K562 (cell line): ENCODE data around the gene CD3D. TPM values are rescaled to one million over a fixed set of nuclear protein-coding genes. Genes with fewer than 3 reads are reported as not detected.

ENCODE experiments used
- BDP1 ChIP-seq: IDR thresholded peaks from 3 replicates; pipeline ENCODE4 v1.6.1; 2011; ENCODE audit not compliant: insufficient read length, insufficient read depth
- BMI1 ChIP-seq: fragments of 150-350 bp; IDR thresholded peaks from 2 replicates; pipeline ENCODE4 v1.6.1; 2014; ENCODE audit warnings: low read length
- CAMTA2 ChIP-seq: fragments of 250-450 bp; sonication (Bioruptor Pico); conservative IDR thresholded peaks from 2 replicates; pipeline ENCODE4 v1.5.1; 2022
- CBX8 ChIP-seq: fragments of 200-600 bp; sonication (generic); IDR thresholded peaks from 2 replicates; pipeline ENCODE4 v1.6.1; 2012; ENCODE audit warnings: borderline replicate concordance, mixed run types, low read depth, mild to moderate bottlenecking, moderate library complexity, mixed read lengths, low read length, control low read depth, inconsistent platforms; ENCODE audit not compliant: poor library complexity, severe bottlenecking; ENCODE audit errors: extremely low read depth
- CHCHD3 ChIP-seq: fragments of 250-450 bp; sonication (Bioruptor Pico); IDR thresholded peaks from 2 replicates; pipeline ENCODE4 v2.1.2; 2022; ENCODE audit warnings: mild to moderate bottlenecking
- ESRRA ChIP-seq: fragments of 450-650 bp; IDR thresholded peaks from 2 replicates; pipeline ENCODE4 v1.6.1; 2014; ENCODE audit warnings: low read depth, mild to moderate bottlenecking, moderate library complexity, borderline replicate concordance
- GABPB2 ChIP-seq: fragments of 250-450 bp; sonication (Bioruptor Pico); conservative IDR thresholded peaks from 2 replicates; pipeline ENCODE4 v1.5.1; 2021; ENCODE audit warnings: mild to moderate bottlenecking
- GATAD2B ChIP-seq: fragments of 450-650 bp; IDR thresholded peaks from 2 replicates; pipeline ENCODE4 v1.6.1; 2017; ENCODE audit warnings: mild to moderate bottlenecking, borderline replicate concordance
- HMG20B ChIP-seq: fragments of 250-450 bp; sonication (Bioruptor Pico); IDR thresholded peaks from 2 replicates; pipeline ENCODE4 v1.5.0; 2021; ENCODE audit warnings: mild to moderate bottlenecking
- KDM2B ChIP-seq: fragments of 250-450 bp; sonication (Bioruptor Pico); IDR thresholded peaks from 2 replicates; pipeline ENCODE4 v1.8.0; 2021; ENCODE audit warnings: mild to moderate bottlenecking, moderate library complexity
- KLF13 ChIP-seq: fragments of 450-650 bp; IDR thresholded peaks from 2 replicates; pipeline ENCODE4 v1.6.1; 2016; ENCODE audit warnings: missing genetic modification characterization, low read depth, mild to moderate bottlenecking, missing compliant biosample characterization, moderate library complexity, borderline replicate concordance
- MEF2A ChIP-seq: IDR thresholded peaks from 2 replicates; pipeline ENCODE4 v1.6.1; 2011; ENCODE audit warnings: low read depth, mild to moderate bottlenecking, low read length, moderate library complexity; ENCODE audit not compliant: control insufficient read depth
- MXI1 ChIP-seq: IDR thresholded peaks from 2 replicates; pipeline ENCODE4 v1.6.1; 2011; ENCODE audit warnings: low read depth, mild to moderate bottlenecking, improper control_type of control experiment, low read length
- NBN ChIP-seq: fragments of 450-650 bp; IDR thresholded peaks from 2 replicates; pipeline ENCODE4 v1.6.1; 2016; ENCODE audit warnings: low read depth, mild to moderate bottlenecking
- NCOA1 ChIP-seq: fragments of 450-650 bp; IDR thresholded peaks from 2 replicates; pipeline ENCODE4 v1.6.1; 2016; ENCODE audit warnings: low read depth
- PHB2 ChIP-seq: fragments of 450-650 bp; IDR thresholded peaks from 2 replicates; pipeline ENCODE4 v1.6.1; 2017; ENCODE audit warnings: low read depth
- POLR2G ChIP-seq: fragments of 200-400 bp; formaldehyde crosslinking; IDR thresholded peaks from 2 replicates; pipeline ENCODE4 v1.6.1; 2017; ENCODE audit warnings: low read depth, mild to moderate bottlenecking, antibody characterized with exemption, low read length, moderate library complexity
- RB1 ChIP-seq: fragments of 450-650 bp; IDR thresholded peaks from 2 replicates; pipeline ENCODE4 v1.6.1; 2017; ENCODE audit warnings: low read depth, mild to moderate bottlenecking
- RBM34 ChIP-seq: fragments of 200-400 bp; formaldehyde crosslinking; IDR thresholded peaks from 2 replicates; pipeline ENCODE4 v1.6.1; 2018; ENCODE audit warnings: low read length, borderline replicate concordance; ENCODE audit not compliant: insufficient read depth
- RFX1 ChIP-seq: fragments of 450-650 bp; IDR thresholded peaks from 2 replicates; pipeline ENCODE4 v1.6.1; 2016; ENCODE audit warnings: mild to moderate bottlenecking, moderate library complexity
- SMARCE1 ChIP-seq: fragments of 450-650 bp; IDR thresholded peaks from 2 replicates; pipeline ENCODE4 v1.7.1; 2016; ENCODE audit warnings: mild to moderate bottlenecking
- SREBF2 ChIP-seq: sonication (generic); formaldehyde crosslinking; IDR thresholded peaks from 2 replicates; pipeline ENCODE4 v1.4.0; 2020; ENCODE audit warnings: mild to moderate bottlenecking, missing genetic modification reagents
- SUPT5H ChIP-seq: fragments of 450-650 bp; IDR thresholded peaks from 2 replicates; pipeline ENCODE4 v1.6.1; 2016
- ZNF217 ChIP-seq: sonication (generic); formaldehyde crosslinking; IDR thresholded peaks from 2 replicates; pipeline ENCODE4 v1.8.0; 2022; ENCODE audit warnings: mild to moderate bottlenecking, missing genetic modification reagents
- ZNF384 ChIP-seq: IDR thresholded peaks from 2 replicates; pipeline ENCODE4 v1.6.1; 2012; ENCODE audit warnings: low read depth, low read length, improper control_type of control experiment
- ZNF507 ChIP-seq: conservative IDR thresholded peaks from 2 replicates; pipeline ENCODE4 v1.6.1; 2017; ENCODE audit warnings: missing genetic modification characterization, missing compliant biosample characterization
- polyA plus RNA-seq, 8 experiments: library from polyadenylated mRNA; depleted of rRNA in 4 of 8; stranded (reverse) in 5 of 8; unstranded in 3 of 8; fragments of >200 nt; fragmentation: Nextera tagmentation in 2 of 8; fragmentation: Illumina TruSeq in 1 of 8; extraction: Ambion mirVana in 2 of 8; extraction: Trizol in 1 of 8; gene quantifications; 2 replicates each; pipeline versions ENCODE4 v1.2.1 to v1.2.3, GENCODE V29; 2011 to 2014; ENCODE audit warnings: inconsistent platforms in 1 of 8, missing spikeins in 1 of 8
- total RNA-seq, 7 experiments: library from RNA; depleted of rRNA in 6 of 7; stranded (reverse); fragments of >200 nt in 6 of 7; fragmentation: Illumina TruSeq in 2 of 7; extraction: Trizol in 2 of 7; gene quantifications; 2 replicates each; pipeline versions ENCODE4 v1.2.1 to v1.2.3, GENCODE V29; 2011 to 2021; ENCODE audit warnings: low replicate concordance in 1 of 7
- TF ChIP-seq, protein P1 (sequence below): fragments of 250-450 bp; sonication (Bioruptor Pico); IDR thresholded peaks from 2 replicates; pipeline ENCODE4 v1.4.0; 2020; ENCODE audit warnings: mild to moderate bottlenecking
- TF ChIP-seq, protein P2 (sequence below): fragments of 250-450 bp; sonication (Bioruptor Pico); IDR thresholded peaks from 2 replicates; pipeline ENCODE4 v1.4.0; 2020; ENCODE audit warnings: mild to moderate bottlenecking, moderate library complexity

The CD3D gene
- total and polyA plus RNA-seq, 9 of the 15 experiments (the other 6 are each of a cell fraction or from before 2014, with no cell fraction given): 36.2 to 238 (median 67.1) TPM

DNA sequence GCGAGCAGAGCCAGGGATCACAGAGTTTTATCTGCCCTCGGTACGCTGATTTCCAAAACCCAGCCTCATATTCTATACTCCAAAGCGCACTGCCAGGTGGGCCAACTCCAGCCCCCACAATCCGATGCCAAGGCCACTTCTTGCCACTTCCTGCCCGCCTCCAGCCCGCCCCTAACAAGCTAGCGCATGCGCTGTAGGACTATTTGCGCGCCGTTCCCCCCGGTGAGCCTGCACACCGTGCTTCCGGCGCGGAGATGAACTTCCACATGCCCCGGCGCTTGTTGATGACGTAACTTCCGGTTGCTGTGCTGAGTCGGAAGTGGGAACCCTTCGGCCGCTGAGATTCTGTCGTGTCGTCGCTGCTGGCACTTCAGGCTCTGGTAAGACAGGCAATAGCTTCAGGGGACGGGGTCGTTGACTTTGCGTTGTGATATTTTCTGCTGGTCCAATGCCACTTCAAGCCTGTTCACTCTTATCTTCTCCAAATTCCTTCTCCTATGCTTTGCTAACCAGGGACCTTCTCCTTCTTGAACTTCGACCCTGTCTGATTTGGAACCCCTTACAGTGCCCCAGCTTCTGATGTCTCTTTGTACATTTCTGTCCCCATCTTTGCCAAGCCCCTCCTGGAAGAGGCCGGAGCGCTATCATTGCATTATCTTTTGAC is 16.9 kb upstream of the CD3D start, which contains the start of gene UBE4A (continued):
- TF ChIP-seq KDM2B (no peak), RB1 (0 out of 2 replicates have a peak, but pooled peaks have one; percentile 59), CBX8 (no peak), HMG20B (CRISPR knock-in tag) (no peak), ZNF384 (no peak), SMARCE1 (no peak), KLF13 (no peak), CHCHD3 (no peak), BDP1 (no peak), POLR2G (peak; percentile 88), ZNF507 (tag) (no peak), CAMTA2 (CRISPR knock-in tag) (no peak), BMI1 (no peak), GATAD2B (0 out of 2 replicates have a peak, but pooled peaks have one; percentile 31), RFX1 (no peak), MXI1 (no peak), PHB2 (no peak), SREBF2 (no peak), NCOA1 (peak; percentile 52; the same call in 1 of the 2 replicates), NBN (peak; percentile 84), MEF2A (no peak), SUPT5H (peak; percentile 90), RBM34 (no peak), ESRRA (peak; percentile 20; the same call in 1 of the 2 replicates), ZNF217 (CRISPR knock-in tag) (no peak), GABPB2 (no peak)
- TF ChIP-seq, protein P1, sequence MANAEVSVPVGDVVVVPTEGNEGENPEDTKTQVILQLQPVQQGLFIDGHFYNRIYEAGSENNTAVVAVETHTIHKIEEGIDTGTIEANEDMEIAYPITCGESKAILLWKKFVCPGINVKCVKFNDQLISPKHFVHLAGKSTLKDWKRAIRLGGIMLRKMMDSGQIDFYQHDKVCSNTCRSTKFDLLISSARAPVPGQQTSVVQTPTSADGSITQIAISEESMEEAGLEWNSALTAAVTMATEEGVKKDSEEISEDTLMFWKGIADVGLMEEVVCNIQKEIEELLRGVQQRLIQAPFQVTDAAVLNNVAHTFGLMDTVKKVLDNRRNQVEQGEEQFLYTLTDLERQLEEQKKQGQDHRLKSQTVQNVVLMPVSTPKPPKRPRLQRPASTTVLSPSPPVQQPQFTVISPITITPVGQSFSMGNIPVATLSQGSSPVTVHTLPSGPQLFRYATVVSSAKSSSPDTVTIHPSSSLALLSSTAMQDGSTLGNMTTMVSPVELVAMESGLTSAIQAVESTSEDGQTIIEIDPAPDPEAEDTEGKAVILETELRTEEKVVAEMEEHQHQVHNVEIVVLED (CRISPR knock-in tag): no peak
- TF ChIP-seq, protein P2, sequence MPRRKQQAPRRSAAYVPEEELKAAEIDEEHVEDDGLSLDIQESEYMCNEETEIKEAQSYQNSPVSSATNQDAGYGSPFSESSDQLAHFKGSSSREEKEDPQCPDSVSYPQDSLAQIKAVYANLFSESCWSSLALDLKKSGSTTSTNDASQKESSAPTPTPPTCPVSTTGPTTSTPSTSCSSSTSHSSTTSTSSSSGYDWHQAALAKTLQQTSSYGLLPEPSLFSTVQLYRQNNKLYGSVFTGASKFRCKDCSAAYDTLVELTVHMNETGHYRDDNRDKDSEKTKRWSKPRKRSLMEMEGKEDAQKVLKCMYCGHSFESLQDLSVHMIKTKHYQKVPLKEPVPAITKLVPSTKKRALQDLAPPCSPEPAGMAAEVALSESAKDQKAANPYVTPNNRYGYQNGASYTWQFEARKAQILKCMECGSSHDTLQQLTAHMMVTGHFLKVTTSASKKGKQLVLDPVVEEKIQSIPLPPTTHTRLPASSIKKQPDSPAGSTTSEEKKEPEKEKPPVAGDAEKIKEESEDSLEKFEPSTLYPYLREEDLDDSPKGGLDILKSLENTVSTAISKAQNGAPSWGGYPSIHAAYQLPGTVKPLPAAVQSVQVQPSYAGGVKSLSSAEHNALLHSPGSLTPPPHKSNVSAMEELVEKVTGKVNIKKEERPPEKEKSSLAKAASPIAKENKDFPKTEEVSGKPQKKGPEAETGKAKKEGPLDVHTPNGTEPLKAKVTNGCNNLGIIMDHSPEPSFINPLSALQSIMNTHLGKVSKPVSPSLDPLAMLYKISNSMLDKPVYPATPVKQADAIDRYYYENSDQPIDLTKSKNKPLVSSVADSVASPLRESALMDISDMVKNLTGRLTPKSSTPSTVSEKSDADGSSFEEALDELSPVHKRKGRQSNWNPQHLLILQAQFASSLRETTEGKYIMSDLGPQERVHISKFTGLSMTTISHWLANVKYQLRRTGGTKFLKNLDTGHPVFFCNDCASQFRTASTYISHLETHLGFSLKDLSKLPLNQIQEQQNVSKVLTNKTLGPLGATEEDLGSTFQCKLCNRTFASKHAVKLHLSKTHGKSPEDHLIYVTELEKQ (CRISPR knock-in tag): no peak
